ENCODE results near the gene WSB2.

DNA sequence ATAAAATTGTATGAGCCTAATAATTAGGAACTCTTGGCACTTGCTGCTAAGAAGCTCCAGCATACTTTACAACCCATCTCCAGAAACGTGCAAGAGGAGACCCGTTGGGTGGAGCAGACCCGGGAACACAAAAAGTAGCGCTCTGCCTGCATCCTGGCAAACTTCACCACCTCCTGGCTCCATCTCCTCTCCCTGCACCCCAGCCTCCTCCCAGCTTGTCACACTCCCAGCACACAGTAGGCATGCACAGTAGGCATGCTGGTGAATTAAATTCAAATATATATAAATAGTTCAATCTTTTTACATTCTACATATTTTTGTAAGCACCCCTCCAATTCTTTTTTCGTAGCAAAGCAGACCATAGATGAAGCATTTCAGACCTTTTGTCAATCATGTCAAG is 41.6 kb upstream of the WSB2 start:
- TF ChIP-seq CTCF (IDR thresholded peaks at IDR 0.05): no peak
- TF ChIP-seq POLR2A (IDR thresholded peaks at IDR 0.05): no peak

All from uterus (tissue), 2 donors.